ENCODE measurements around the gene ELMOD1. TPM values are rescaled to one million over a fixed set of nuclear protein-coding genes. Genes with fewer than 3 reads are reported as not detected.

ELMOD1 gene
- total and polyA plus RNA-seq, 2 of the 4 experiments (the other 2 are of a cell fraction): 0.18 to 0.29 TPM

DNA sequence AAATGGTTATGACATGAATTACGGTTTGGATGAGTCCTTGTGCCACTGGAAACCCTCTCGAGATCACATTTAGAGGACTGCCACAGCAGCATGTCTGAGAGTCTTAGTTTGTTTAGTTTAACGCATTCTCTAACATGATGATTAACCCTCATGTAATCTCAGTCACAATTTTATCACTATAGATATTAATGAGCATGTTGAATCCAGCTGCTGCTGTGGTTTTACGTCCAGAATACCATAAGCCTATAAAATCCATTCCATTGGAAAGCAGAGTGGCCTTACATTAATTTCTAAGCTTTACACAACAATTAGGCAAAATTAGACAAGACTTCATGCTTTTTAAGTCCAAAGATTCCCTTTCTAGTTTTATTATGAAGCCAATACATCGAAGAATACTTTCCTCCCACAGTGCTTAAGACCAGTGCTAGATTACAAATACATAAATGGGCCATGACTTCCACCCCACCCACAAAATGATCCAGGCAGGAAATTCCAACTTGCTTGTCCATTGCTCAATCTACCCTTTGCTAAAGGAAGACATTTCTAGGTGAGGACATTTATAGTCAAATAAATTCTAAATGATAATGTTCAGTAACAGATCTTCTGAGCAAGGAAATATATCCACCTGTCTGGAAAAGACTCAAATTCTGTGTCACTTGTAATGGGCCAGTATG, 3.5 kb upstream of the ELMOD1 start:
- Histone ChIP-seq H2AK5ac (ENCODE audit: low read depth, low read length) (no peak overlapping the region), H3K79me1 (ENCODE audit: low read depth in 1 of 2, low read length in 2 of 2) (no peaks in the 10 kb centered on the region), H3K4me3 (ENCODE audit: insufficient read depth, low read depth, low read length) (no peak overlapping the region), H3K23ac (ENCODE audit: low read depth, low read length) (no peak overlapping the region), H3K18ac (ENCODE audit: low read depth, low read length) (peak overlapping the region; percentile 24; the same call in 1 of the 2 replicates), H2AFZ (replicated peaks; ENCODE audit: low read length, poor library complexity) (no peak overlapping the region), H3K4me1 (ENCODE audit: control insufficient read depth, insufficient read depth, low read length) (peaks cover 6% of the 10 kb centered on the region), H4K91ac (ENCODE audit: insufficient read depth, low read depth, low read length) (no peak overlapping the region), H3K27ac (ENCODE audit: insufficient read depth, low read length) (no peak overlapping the region), H3K56ac (ENCODE audit: extremely low read depth, insufficient read depth, low read length) (no peak overlapping the region), H3K27me3 (ENCODE audit: control insufficient read depth, insufficient read depth, low read length) (peaks cover 21% of the 10 kb centered on the region), H4K5ac (ENCODE audit: low read depth, low read length) (no peak overlapping the region), H4K8ac (ENCODE audit: low read depth in 2 of 2, low read length in 2 of 2) (no peak overlapping the region), H3K14ac (replicated peaks; ENCODE audit: low read depth, low read length) (no peak overlapping the region), H3K9ac (ENCODE audit: low read depth, low read length) (no peak overlapping the region), H3K9me1 (ENCODE audit: insufficient read depth, low read length) (no peaks in the 10 kb centered on the region), H2BK5ac (ENCODE audit: low read depth, low read length, poor library complexity, severe bottlenecking) (peak overlapping the region; percentile 28), H3K9me3 (ENCODE audit: control insufficient read depth, insufficient read depth, low read length) (no peaks in the 10 kb centered on the region), H2AK9ac (replicated peaks; ENCODE audit: low read depth, low read length, poor library complexity) (no peak overlapping the region), H2BK120ac (ENCODE audit: low read depth, low read length) (no peak overlapping the region), H3K36me3 (ENCODE audit: control insufficient read depth, insufficient read depth, low read length) (no peaks in the 10 kb centered on the region), H3K4ac (ENCODE audit: low read depth, low read length) (no peak overlapping the region), H2BK15ac (ENCODE audit: low read depth, low read length) (no peak overlapping the region), H2BK20ac (ENCODE audit: low read depth, low read length) (no peak overlapping the region), H3K4me2 (ENCODE audit: low read depth, low read length) (peak overlapping the region; percentile 61; the same call in 1 of the 2 replicates), H4K20me1 (ENCODE audit: insufficient read depth, low read length) (no peaks in the 10 kb centered on the region)
- ChIA-PET POLR2A (ENCODE audit: unreplicated experiment) (no interaction called here), CTCF (no interaction called here)
- intact Hi-C loops (cut with micrococcal nuclease) (no loop called here), dilution Hi-C loops (cut with HindIII; ENCODE audit: low sequenced_read_pairs, unreplicated experiment) (no loop called here), in situ Hi-C loops (cut with MboI; ENCODE audit: low sequenced_read_pairs) (loop anchor here (25.0 kb wide), 1 partner anchor 1075 kb away; the partner anchor contains the start of gene DDX10)
- WGBS, 2 experiments (ENCODE audit: extremely low coverage in 2 of 2, insufficient read length in 1 of 2): no CpG with 5 or more reads among the region's 5 CpGs
- ATAC-seq (ENCODE audit: low read depth): peak; percentile 31
- BruUV-seq (replicated peaks): no TSS peak
- TF ChIP-seq BHLHE40 (IDR thresholded peaks at IDR 0.05; ENCODE audit: low read depth, low read length) (no peak), NFE2L2 (IDR thresholded peaks at IDR 0.05; ENCODE audit: low read depth, low read length) (no peak), CEBPB (IDR thresholded peaks at IDR 0.05; ENCODE audit: low read depth, low read length) (peak; percentile 65; the same call in 1 of the 2 replicates)
- DNase-seq: peak; percentile 63
